ENCODE data around the gene SELENOP.

The SELENOP gene

DNA sequence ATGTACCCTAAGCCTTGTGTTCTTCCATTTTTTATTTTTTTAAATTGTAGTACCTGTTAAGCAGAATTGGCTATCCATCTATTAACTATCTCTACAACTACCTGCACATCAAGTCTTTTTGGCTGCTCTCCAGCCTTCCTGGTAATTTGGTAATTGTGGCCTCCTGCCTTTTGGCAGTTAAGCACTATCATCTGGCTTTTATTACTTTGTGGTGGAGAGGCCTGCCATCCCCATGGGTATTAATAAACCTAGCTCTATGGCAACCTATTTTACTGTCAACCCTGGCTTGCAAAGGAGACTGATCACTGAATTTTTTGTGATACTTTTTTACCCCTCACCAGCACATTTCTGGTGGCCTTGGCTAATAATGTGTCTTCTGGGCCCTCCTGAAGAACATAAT lies 20.5 kb downstream of the SELENOP start:
- H4K8ac ChIP-seq (ENCODE audit: low read length): no peak overlapping the region
- H4K91ac ChIP-seq (ENCODE audit: low read length): no peak overlapping the region
- H2AFZ ChIP-seq (ENCODE audit: low read depth, low read length): no peak overlapping the region
- no peak overlapping the region for H3K27ac ChIP-seq (ENCODE audit: low read length, poor library complexity, severe bottlenecking)
- no peaks in the 10 kb centered on the region for H3K27me3 ChIP-seq (ENCODE audit: control insufficient read depth in 1 of 2, insufficient read depth in 1 of 2, low read length in 2 of 2)
- no peak for DNase-seq
- no peak overlapping the region for H3K4me2 ChIP-seq (ENCODE audit: low read length, poor library complexity, severe bottlenecking)
- no peak overlapping the region for H2BK5ac ChIP-seq (ENCODE audit: low read depth, low read length, poor library complexity, severe bottlenecking)
- H2BK15ac ChIP-seq (ENCODE audit: low read depth, poor library complexity, severe bottlenecking): no peak overlapping the region
- no peak overlapping the region for H3K4me3 ChIP-seq (ENCODE audit: insufficient read depth in 1 of 2, low read depth in 1 of 2, low read length in 2 of 2)
- H3K23ac ChIP-seq (ENCODE audit: low read length in 2 of 2): no peak overlapping the region
- no peak overlapping the region for H3K18ac ChIP-seq (ENCODE audit: low read depth in 1 of 2, low read length in 2 of 2)
- H2AK5ac ChIP-seq (ENCODE audit: low read length, severe bottlenecking): no peak overlapping the region
- H3K36me3 ChIP-seq (ENCODE audit: control insufficient read depth in 1 of 2, insufficient read depth in 2 of 2, low read depth in 1 of 2, low read length in 2 of 2): no peaks in the 10 kb centered on the region
- H3K9ac ChIP-seq (ENCODE audit: low read length): no peak overlapping the region
- H2BK120ac ChIP-seq (ENCODE audit: low read depth, low read length): no peak overlapping the region
- H3K14ac ChIP-seq (ENCODE audit: low read length in 2 of 2): no peak overlapping the region
- H3K79me1 ChIP-seq (replicated peaks; ENCODE audit: low read length, poor library complexity, severe bottlenecking): no peaks in the 10 kb centered on the region
- H3K9me3 ChIP-seq (ENCODE audit: control insufficient read depth, low read length): peaks cover 43% of the 10 kb centered on the region
- no peak overlapping the region for H3K4ac ChIP-seq (ENCODE audit: low read depth in 1 of 2, low read length in 2 of 2)
- H2BK12ac ChIP-seq (ENCODE audit: low read length in 2 of 2): no peak overlapping the region
- no peaks in the 10 kb centered on the region for H3K4me1 ChIP-seq (ENCODE audit: control insufficient read depth, insufficient read depth, low read depth, low read length)

DNA sequence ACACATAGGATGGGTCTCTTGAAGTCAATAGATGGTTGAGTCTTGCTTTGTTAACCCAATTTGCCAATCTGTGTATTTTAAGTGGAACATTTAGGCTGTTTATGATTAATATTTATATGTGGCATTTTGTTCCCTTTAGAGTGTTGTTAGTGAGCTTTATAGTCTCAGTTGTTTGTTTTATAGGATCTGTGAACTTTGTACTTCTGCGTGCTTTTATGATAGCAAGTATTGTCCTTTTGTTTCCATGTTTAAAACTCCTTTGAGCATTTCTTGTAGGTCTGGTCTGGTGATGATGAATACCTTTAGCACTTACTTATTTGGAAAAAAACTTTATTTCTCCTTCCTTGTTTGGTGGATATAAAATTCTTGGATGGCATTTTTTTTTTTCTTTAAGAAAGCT lies 23.8 kb downstream of the SELENOP start:
- no peak for DNase-seq
- H3K4me1 ChIP-seq (ENCODE audit: control insufficient read depth, insufficient read depth, low read depth, low read length): no peaks in the 10 kb centered on the region
- no peak overlapping the region for H4K91ac ChIP-seq (ENCODE audit: low read length)
- no peak overlapping the region for H2BK120ac ChIP-seq (ENCODE audit: low read depth, low read length)
- H3K9me3 ChIP-seq (ENCODE audit: control insufficient read depth, low read length): peaks cover 41% of the 10 kb centered on the region
- H3K4me2 ChIP-seq (ENCODE audit: low read length, poor library complexity, severe bottlenecking): no peak overlapping the region
- no peak overlapping the region for H3K9ac ChIP-seq (ENCODE audit: low read length)
- H3K23ac ChIP-seq (ENCODE audit: low read length in 2 of 2): no peak overlapping the region
- no peak overlapping the region for H3K14ac ChIP-seq (ENCODE audit: low read length in 2 of 2)
- 90% methylated on average over 1 of the region's 1 CpG for WGBS
- no peaks in the 10 kb centered on the region for H3K36me3 ChIP-seq (ENCODE audit: control insufficient read depth in 1 of 2, insufficient read depth in 2 of 2, low read depth in 1 of 2, low read length in 2 of 2)
- no peak overlapping the region for H2BK15ac ChIP-seq (ENCODE audit: low read depth, poor library complexity, severe bottlenecking)
- H4K8ac ChIP-seq (ENCODE audit: low read length): no peak overlapping the region
- H2BK12ac ChIP-seq (ENCODE audit: low read length in 2 of 2): no peak overlapping the region
- no peak overlapping the region for H3K4me3 ChIP-seq (ENCODE audit: insufficient read depth in 1 of 2, low read depth in 1 of 2, low read length in 2 of 2)
- no peaks in the 10 kb centered on the region for H3K79me1 ChIP-seq (replicated peaks; ENCODE audit: low read length, poor library complexity, severe bottlenecking)
- no peak overlapping the region for H3K18ac ChIP-seq (ENCODE audit: low read depth in 1 of 2, low read length in 2 of 2)
- no peak overlapping the region for H3K4ac ChIP-seq (ENCODE audit: low read depth in 1 of 2, low read length in 2 of 2)
- H2BK5ac ChIP-seq (ENCODE audit: low read depth, low read length, poor library complexity, severe bottlenecking): no peak overlapping the region
- H3K27me3 ChIP-seq (ENCODE audit: control insufficient read depth in 1 of 2, insufficient read depth in 1 of 2, low read length in 2 of 2): no peaks in the 10 kb centered on the region
- no peak overlapping the region for H2AFZ ChIP-seq (ENCODE audit: low read depth, low read length)
- no peak overlapping the region for H2AK5ac ChIP-seq (ENCODE audit: low read length, severe bottlenecking)
- no peak overlapping the region for H3K27ac ChIP-seq (ENCODE audit: low read length, poor library complexity, severe bottlenecking)

DNA sequence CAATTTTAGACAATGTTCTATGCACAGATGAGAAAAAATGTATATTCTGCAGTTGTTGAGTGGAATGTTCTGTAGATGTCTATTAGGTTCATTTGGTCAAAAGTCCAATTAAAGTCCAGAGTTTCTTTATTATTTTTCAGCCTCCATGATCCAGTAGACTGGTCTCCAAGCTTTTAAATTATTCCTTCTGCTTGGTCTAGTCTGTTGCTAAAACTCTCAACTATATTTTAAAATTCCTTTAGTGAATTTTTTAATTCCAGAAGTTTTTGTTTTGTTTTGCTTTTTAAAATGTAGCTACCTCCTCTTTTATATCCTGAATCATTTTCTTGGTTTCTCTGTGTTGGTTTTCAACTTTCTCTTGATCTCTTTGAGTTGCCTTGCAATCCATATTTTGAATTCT lies 24.6 kb downstream of the SELENOP start:
- Histone ChIP-seq H3K4ac (ENCODE audit: low read depth in 1 of 2, low read length in 2 of 2) (no peak overlapping the region), H3K27ac (ENCODE audit: low read length, poor library complexity, severe bottlenecking) (no peak overlapping the region), H3K9ac (ENCODE audit: low read length) (no peak overlapping the region), H3K18ac (ENCODE audit: low read depth in 1 of 2, low read length in 2 of 2) (no peak overlapping the region), H3K14ac (ENCODE audit: low read length in 2 of 2) (no peak overlapping the region), H2AFZ (ENCODE audit: low read depth, low read length) (no peak overlapping the region), H2BK5ac (ENCODE audit: low read depth, low read length, poor library complexity, severe bottlenecking) (no peak overlapping the region), H2BK12ac (ENCODE audit: low read length in 2 of 2) (no peak overlapping the region), H2BK120ac (ENCODE audit: low read depth, low read length) (no peak overlapping the region), H3K9me3 (ENCODE audit: control insufficient read depth, low read length) (peaks cover 41% of the 10 kb centered on the region), H3K4me3 (ENCODE audit: insufficient read depth in 1 of 2, low read depth in 1 of 2, low read length in 2 of 2) (no peak overlapping the region), H3K4me2 (ENCODE audit: low read length, poor library complexity, severe bottlenecking) (no peak overlapping the region), H2BK15ac (ENCODE audit: low read depth, poor library complexity, severe bottlenecking) (no peak overlapping the region), H3K27me3 (ENCODE audit: control insufficient read depth in 1 of 2, insufficient read depth in 1 of 2, low read length in 2 of 2) (no peaks in the 10 kb centered on the region), H3K36me3 (ENCODE audit: control insufficient read depth in 1 of 2, insufficient read depth in 2 of 2, low read depth in 1 of 2, low read length in 2 of 2) (no peaks in the 10 kb centered on the region), H3K4me1 (ENCODE audit: control insufficient read depth, insufficient read depth, low read depth, low read length) (no peaks in the 10 kb centered on the region), H4K8ac (ENCODE audit: low read length) (no peak overlapping the region), H4K91ac (ENCODE audit: low read length) (no peak overlapping the region), H3K23ac (ENCODE audit: low read length in 2 of 2) (no peak overlapping the region), H2AK5ac (ENCODE audit: low read length, severe bottlenecking) (no peak overlapping the region), H3K79me1 (replicated peaks; ENCODE audit: low read length, poor library complexity, severe bottlenecking) (no peaks in the 10 kb centered on the region)
- no peak for DNase-seq

DNA sequence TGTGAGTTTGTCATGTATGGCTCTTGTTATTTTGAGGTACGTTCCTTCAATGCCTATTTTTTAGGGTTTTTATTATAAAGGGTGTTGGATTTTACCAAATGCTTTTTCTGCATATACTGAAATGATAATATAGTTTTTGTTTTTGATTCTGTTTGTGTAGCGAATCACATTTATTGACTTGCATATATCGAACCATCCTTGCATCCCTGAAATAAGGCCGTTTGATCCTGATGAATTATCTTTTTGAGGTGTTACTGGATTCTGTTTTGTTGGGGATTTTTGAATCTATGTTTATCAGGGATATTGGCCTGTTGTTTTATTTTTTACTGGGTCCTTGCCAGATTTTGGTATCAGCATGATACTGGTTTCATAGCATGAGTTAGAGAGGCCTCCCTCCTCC lies 25.9 kb downstream of the SELENOP start:
- Histone ChIP-seq H3K79me1 (replicated peaks; ENCODE audit: low read length, poor library complexity, severe bottlenecking) (no peaks in the 10 kb centered on the region), H3K9me3 (ENCODE audit: control insufficient read depth, low read length) (peaks cover 41% of the 10 kb centered on the region), H2AFZ (ENCODE audit: low read depth, low read length) (no peak overlapping the region), H3K4ac (ENCODE audit: low read depth in 1 of 2, low read length in 2 of 2) (no peak overlapping the region), H3K9ac (ENCODE audit: low read length) (no peak overlapping the region), H3K36me3 (ENCODE audit: control insufficient read depth in 1 of 2, insufficient read depth in 2 of 2, low read depth in 1 of 2, low read length in 2 of 2) (no peaks in the 10 kb centered on the region), H3K4me2 (ENCODE audit: low read length, poor library complexity, severe bottlenecking) (no peak overlapping the region), H2BK15ac (ENCODE audit: low read depth, poor library complexity, severe bottlenecking) (no peak overlapping the region), H4K91ac (ENCODE audit: low read length) (no peak overlapping the region), H2BK120ac (ENCODE audit: low read depth, low read length) (no peak overlapping the region), H3K27me3 (ENCODE audit: control insufficient read depth in 1 of 2, insufficient read depth in 1 of 2, low read length in 2 of 2) (no peaks in the 10 kb centered on the region), H3K4me3 (ENCODE audit: insufficient read depth in 1 of 2, low read depth in 1 of 2, low read length in 2 of 2) (no peak overlapping the region), H3K4me1 (ENCODE audit: control insufficient read depth, insufficient read depth, low read depth, low read length) (no peaks in the 10 kb centered on the region), H2AK5ac (ENCODE audit: low read length, severe bottlenecking) (no peak overlapping the region), H3K18ac (ENCODE audit: low read depth in 1 of 2, low read length in 2 of 2) (no peak overlapping the region), H3K27ac (ENCODE audit: low read length, poor library complexity, severe bottlenecking) (no peak overlapping the region), H4K8ac (ENCODE audit: low read length) (no peak overlapping the region), H3K23ac (ENCODE audit: low read length in 2 of 2) (no peak overlapping the region), H2BK5ac (ENCODE audit: low read depth, low read length, poor library complexity, severe bottlenecking) (no peak overlapping the region), H2BK12ac (ENCODE audit: low read length in 2 of 2) (no peak overlapping the region), H3K14ac (ENCODE audit: low read length in 2 of 2) (no peak overlapping the region)
- 91% methylated on average over 4 of the region's 4 CpGs for WGBS
- no peak for DNase-seq
